ENCODE results near the gene TM4SF5. TPM values are rescaled to one million over a fixed set of nuclear protein-coding genes. Genes with fewer than 3 reads are reported as not detected.
A peak's percentile ranks its signal among the peaks of the same experiment; 100 is the strongest.

TM4SF5 gene
- total RNA-seq, 2 experiments from 2014 or later: not detected

DNA sequence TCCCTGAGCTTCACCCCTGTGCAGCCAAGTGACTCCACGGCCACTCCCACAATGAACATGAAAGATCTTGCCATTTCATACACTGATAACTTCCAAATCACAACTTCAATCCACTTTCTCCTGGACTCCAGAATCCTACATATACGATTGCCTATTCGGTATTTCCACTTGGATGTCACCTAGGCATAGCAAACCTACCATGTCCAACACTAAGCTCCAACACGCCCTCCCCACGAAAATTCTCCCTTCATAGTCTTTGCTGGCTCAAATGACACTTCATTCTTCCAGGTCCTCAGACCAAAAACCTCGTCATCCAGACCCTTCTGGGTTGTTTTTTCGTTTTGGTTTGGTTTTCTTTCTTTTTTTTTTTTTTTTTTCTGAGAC is 19.0 kb downstream of the TM4SF5 start:
- H3K4me1 Mint-ChIP-seq: peaks cover 26% of the 10 kb centered on the region
- H3K27me3 Mint-ChIP-seq: peaks cover 28% of the 10 kb centered on the region
- ATAC-seq (no peak), DNase-seq (no peak)
- H3K9me3 Mint-ChIP-seq (ENCODE audit: low read depth): no peaks in the 10 kb centered on the region
- intact Hi-C loops (cut with DNase I, micrococcal nuclease): loop anchor here (1.0 to 5.0 kb wide), 9 partner anchors 17 to 423 kb away; partner anchors contain the start of genes ARRB2 (in 2 of the 2), MINK1 (in 2 of the 2), C17orf107 (in 1 of the 2) and MED11 (in 1 of the 2)
- H3K27ac Mint-ChIP-seq: peak overlapping the region; percentile 93
- peak overlapping the region; percentile 64 for H3K4me3 Mint-ChIP-seq
- CTCF ChIA-PET: interaction anchor here (0.7 to 2.1 kb wide), 22 partner anchors 9 to 530 kb away, joined by 3 to 14 read pairs (median 4); partner anchors contain the start of genes ARRB2, C17orf107, CXCL16 and PLD2
- no peaks in the 10 kb centered on the region for H3K36me3 Mint-ChIP-seq (ENCODE audit: low read depth)
- POLR2A ChIA-PET: interaction anchor here (0.6 to 1.6 kb wide), 3 partner anchors 81 to 647 kb away, joined by 3 to 7 read pairs (median 4); partner anchors contain the start of genes ARRB2 and CYB5D2

DNA sequence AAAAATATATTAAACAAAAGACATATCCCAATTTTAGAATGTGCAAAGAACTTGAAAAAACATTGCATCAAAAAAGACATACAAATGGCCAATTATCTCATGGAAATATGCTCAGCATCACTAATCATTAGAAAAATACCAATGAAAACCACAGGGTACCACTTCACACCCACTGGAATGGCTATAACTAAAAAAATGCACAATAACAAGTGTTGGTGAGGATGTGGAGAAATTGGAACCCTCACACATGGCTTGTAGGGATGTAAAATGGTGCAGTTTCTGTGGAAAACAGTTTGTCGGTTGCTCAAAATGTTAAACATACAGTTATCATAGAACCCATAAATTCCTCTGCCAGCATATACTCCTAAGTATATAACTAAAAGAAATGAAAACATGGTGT is 23.5 kb downstream of the TM4SF5 start:
- ChIA-PET POLR2A (no interaction called here), CTCF (no interaction called here)
- peaks cover 18% of the 10 kb centered on the region for H3K36me3 Mint-ChIP-seq (ENCODE audit: low read depth)
- ATAC-seq (no peak), DNase-seq (no peak)
- intact Hi-C loops (cut with DNase I, micrococcal nuclease): loop anchor here in 1 of 2 experiments (5.0 kb wide), 1 partner anchor 152 kb away; the partner anchor contains the start of gene PFN1
- H3K27ac Mint-ChIP-seq: peak overlapping the region; percentile 97
- peak overlapping the region; percentile 94 for H3K4me3 Mint-ChIP-seq
- H3K4me1 Mint-ChIP-seq: peaks cover 22% of the 10 kb centered on the region
- no peaks in the 10 kb centered on the region for H3K9me3 Mint-ChIP-seq (ENCODE audit: low read depth)
- H3K27me3 Mint-ChIP-seq: peaks cover 3% of the 10 kb centered on the region

DNA sequence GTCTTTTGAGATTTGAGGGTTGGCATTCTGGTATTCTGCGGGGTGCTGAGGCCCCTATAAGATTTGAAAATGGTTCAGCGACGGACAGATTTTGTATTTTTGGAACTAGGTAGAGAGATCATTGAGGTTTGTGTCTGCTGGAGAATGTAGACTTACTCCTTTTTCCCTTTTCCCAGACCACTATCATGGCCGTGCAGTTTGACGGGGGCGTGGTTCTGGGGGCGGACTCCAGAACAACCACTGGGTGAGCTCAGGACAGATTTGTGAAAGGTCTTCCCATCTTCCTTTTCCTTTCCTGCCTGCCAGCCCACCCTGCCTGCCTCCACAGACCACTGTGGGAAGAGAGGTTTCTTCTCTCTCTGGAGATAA is 24.9 kb downstream of the TM4SF5 start:
- Mint-ChIP-seq H3K27me3 (peaks cover 3% of the 10 kb centered on the region), H3K9me3 (ENCODE audit: low read depth) (no peaks in the 10 kb centered on the region), H3K36me3 (ENCODE audit: low read depth) (peaks cover 22% of the 10 kb centered on the region), H3K27ac (peak overlapping the region; percentile 97), H3K4me1 (peaks cover 24% of the 10 kb centered on the region), H3K4me3 (peak overlapping the region; percentile 94)
- DNase-seq (peak; percentile 58), ATAC-seq (no peak)
- ChIA-PET POLR2A (interaction anchor here (0.9 kb wide), 1 partner anchor 88 kb away, joined by 3 read pairs; no protein-coding TSS in a partner anchor), CTCF (interaction anchor here (0.5 to 1.0 kb wide), 3 partner anchors 10 to 191 kb away, joined by 3 to 5 read pairs (median 4); partner anchors contain the start of gene CAMTA2)
- intact Hi-C loops (cut with DNase I, micrococcal nuclease): loop anchor here (1.0 to 5.0 kb wide), 9 partner anchors 11 to 652 kb away; partner anchors contain the start of genes MED11 (in 2 of the 2), ARRB2 (in 1 of the 2), C17orf107 (in 1 of the 2) and MINK1 (in 1 of the 2)

DNA sequence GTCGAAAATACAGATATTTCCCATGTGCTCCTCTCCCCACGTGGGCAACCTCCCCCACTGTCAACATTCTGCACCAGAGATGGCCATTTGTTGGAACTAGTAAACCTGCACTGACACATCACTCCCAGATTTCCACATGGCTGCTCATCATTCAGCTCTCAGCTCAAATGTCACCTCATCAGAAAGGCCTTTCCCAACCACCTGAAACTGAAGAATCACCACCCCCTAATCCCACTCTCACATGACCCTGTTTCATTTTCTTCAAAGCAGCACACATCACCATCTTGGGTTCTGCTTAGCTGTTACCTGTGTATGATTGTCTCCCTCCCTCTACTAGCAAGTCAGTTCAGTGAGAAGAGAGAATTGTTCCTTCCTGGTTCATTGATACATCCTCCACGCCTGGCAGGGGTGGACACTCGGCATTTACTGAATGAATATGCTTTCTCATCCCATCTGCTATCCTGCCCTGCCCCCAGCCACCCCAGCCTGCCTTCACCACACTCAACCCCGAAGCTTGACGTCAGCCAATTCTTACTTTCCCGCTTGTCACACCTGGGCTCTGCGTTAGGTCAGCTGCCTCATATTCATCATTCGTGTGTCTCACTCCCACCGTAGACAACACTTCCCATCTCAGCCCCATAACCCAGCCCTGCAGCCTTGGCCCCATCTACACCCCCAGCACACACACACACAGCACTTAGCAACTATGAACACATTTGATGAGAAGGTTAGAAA is 28.9 kb downstream of the TM4SF5 start:
- no peak for ATAC-seq

DNA sequence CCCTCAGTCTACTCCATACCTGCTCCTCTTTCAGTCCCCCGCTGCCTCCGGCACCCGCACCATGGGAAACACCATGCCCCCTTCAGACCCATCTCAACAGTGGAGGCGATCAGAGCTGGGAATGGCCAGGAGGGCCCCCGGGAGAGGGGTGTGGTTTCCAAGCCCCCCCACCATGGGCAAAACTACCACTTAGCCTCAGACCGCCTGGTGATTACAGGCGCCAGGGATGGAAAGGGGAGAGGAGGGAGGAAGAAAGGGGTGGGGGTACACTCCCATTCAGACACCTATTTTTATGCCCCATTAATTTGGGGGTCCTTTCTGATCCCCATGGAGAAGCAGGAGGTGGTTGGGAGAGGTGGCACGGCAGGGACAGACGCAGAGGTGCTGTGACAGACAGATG is 30.5 kb downstream of the TM4SF5 start, which contains the start of gene C17orf114:
C17orf114 (minus strand) TSS at position 101 of the 400 bp plus-strand sequence.
- no peak within 1 kb of the TSS for H3K4me3 Mint-ChIP-seq
- ATAC-seq (no peak), DNase-seq (no peak)
- no peaks in the 10 kb centered on the region for H3K27me3 Mint-ChIP-seq
- peaks cover 15% of the 10 kb centered on the region for H3K4me1 Mint-ChIP-seq
- intact Hi-C loops (cut with DNase I, micrococcal nuclease): loop anchor here in 1 of 2 experiments (10.0 kb wide), 1 partner anchor 237 kb away; the partner anchor contains the start of gene GGT6
- peaks cover 18% of the 10 kb centered on the region for H3K36me3 Mint-ChIP-seq (ENCODE audit: low read depth)
- POLR2A ChIA-PET: no interaction called here
- H3K27ac Mint-ChIP-seq: no peak within 1 kb of the TSS
- H3K9me3 Mint-ChIP-seq (ENCODE audit: low read depth): no peaks in the 10 kb centered on the region
- CTCF ChIA-PET: no interaction called here

More for the DNA sequence above, 28.9 kb downstream of the TM4SF5 start:
- Mint-ChIP-seq H3K4me1 (peaks cover 20% of the 10 kb centered on the region), H3K36me3 (ENCODE audit: low read depth) (peaks cover 22% of the 10 kb centered on the region), H3K27me3 (no peaks in the 10 kb centered on the region), H3K9me3 (ENCODE audit: low read depth) (no peaks in the 10 kb centered on the region), H3K4me3 (no peak overlapping the region), H3K27ac (no peak overlapping the region)
- no peak for DNase-seq
- CTCF ChIA-PET: interaction anchor here (0.8 to 1.4 kb wide), 5 partner anchors 10 to 380 kb away, joined by 3 to 4 read pairs (median 3); partner anchors contain the start of gene GLTPD2
- intact Hi-C loops (cut with DNase I, micrococcal nuclease): loop anchor here in 1 of 2 experiments (10.0 kb wide), 1 partner anchor 236 kb away; the partner anchor contains the start of gene GGT6
- POLR2A ChIA-PET: interaction anchor here (0.7 kb wide), 1 partner anchor 268 kb away, joined by 5 read pairs; no protein-coding TSS in a partner anchor

DNA sequence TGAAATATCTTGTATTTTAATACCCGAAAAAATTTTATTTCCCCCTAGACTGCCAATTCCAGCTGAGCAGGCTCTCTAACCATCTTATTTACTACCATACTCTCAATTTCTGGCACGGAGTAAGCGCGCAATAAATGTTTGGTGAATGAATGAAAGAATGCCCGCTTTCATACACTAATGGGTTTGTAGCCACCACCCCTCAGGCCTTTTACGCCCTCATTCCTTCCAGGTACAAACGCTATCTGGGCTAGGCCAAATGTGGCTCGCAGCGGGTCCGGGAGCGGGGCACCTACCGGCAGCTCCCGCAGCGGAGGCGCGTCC is 34.7 kb downstream of the TM4SF5 start:
- Mint-ChIP-seq H3K36me3 (ENCODE audit: low read depth) (peaks cover 2% of the 10 kb centered on the region), H3K9me3 (ENCODE audit: low read depth) (no peaks in the 10 kb centered on the region), H3K27me3 (no peaks in the 10 kb centered on the region), H3K27ac (no peak overlapping the region), H3K4me1 (peaks cover 7% of the 10 kb centered on the region), H3K4me3 (peak overlapping the region; percentile 72)
- intact Hi-C loops (cut with DNase I, micrococcal nuclease): loop anchor here in 1 of 2 experiments (10.0 kb wide), 1 partner anchor 242 kb away; the partner anchor contains the start of gene GGT6
- DNase-seq: no peak
- POLR2A ChIA-PET: interaction anchor here (0.7 to 1.0 kb wide), 2 partner anchors 9 to 103 kb away, joined by 3 to 5 read pairs; no protein-coding TSS in a partner anchor
- no peak for ATAC-seq
- CTCF ChIA-PET: interaction anchor here (0.7 to 1.6 kb wide), 3 partner anchors 10 to 97 kb away, joined by 4 to 14 read pairs (median 5); partner anchors contain the start of gene CHRNE

DNA sequence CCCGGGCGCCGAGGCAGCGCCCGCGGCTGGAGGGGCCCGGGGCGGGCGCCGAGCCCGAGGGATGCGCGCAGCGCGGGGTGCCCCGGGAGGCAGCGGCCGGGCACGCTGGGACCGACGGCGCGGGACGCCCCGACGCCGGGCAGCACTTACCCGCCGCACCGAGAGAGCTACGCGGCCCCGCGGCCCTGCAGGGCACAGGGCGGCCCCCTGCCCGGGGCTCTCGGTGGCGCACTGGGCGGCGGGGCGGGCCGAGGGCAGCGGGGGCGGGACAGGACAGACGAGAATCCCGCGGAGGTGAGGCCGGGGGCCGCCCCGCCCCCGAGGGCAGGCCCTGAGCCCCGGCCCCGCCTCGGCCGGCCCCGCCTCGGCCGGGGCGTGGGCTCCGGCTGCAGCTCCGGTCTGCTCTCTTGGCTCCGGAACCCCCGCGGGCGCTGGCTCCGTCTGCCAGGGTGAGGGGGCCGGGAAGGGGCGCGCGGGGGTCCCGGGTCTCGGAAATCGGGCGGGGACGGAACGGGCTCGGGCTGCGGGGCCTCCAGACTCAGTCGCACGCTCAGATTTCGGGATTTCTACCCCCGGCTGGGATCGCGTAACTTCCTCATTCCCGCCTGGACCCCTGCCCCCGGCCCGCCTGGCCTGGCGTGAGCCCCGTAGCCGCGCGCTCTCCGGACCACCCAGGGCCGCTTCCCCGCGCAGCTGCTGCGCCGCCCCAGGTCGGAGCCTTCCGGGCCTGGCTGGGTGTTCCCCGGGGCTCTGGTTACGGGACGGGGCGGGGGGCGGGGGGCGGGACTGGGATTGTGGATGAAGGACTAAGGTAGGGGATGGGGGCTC is 35.3 kb downstream of the TM4SF5 start, which contains the start of gene PLD2:
PLD2 (plus strand) TSS at position 376 of the 828 bp plus-strand sequence. CDS start 621 bp downstream, outside the sequence.
- CTCF ChIA-PET: interaction anchor here (0.7 to 1.6 kb wide), 5 partner anchors 10 to 96 kb away, joined by 3 to 14 read pairs (median 4); partner anchors contain the start of genes CHRNE and PSMB6
- no peak within 1 kb of the TSS for H3K27ac Mint-ChIP-seq
- intact Hi-C loops (cut with DNase I, micrococcal nuclease): loop anchor here (1.0 to 10.0 kb wide), 9 partner anchors 11 to 242 kb away; partner anchors contain the start of genes ARRB2 (in 1 of the 2), C17orf107 (in 1 of the 2), GGT6 (in 1 of the 2) and INCA1 (in 1 of the 2)
- peak within 1 kb of the TSS; percentile 73 for H3K4me3 Mint-ChIP-seq
- POLR2A ChIA-PET: interaction anchor here (0.7 to 1.0 kb wide), 3 partner anchors 9 to 104 kb away, joined by 3 to 5 read pairs (median 5); partner anchors contain the start of gene PSMB6
- ATAC-seq (peak; percentile 98), DNase-seq (peak; percentile 93)
- H3K36me3 Mint-ChIP-seq (ENCODE audit: low read depth): peaks cover 4% of the 10 kb centered on the region
- H3K9me3 Mint-ChIP-seq (ENCODE audit: low read depth): no peaks in the 10 kb centered on the region
- H3K4me1 Mint-ChIP-seq: peaks cover 7% of the 10 kb centered on the region
- H3K27me3 Mint-ChIP-seq: no peaks in the 10 kb centered on the region

DNA sequence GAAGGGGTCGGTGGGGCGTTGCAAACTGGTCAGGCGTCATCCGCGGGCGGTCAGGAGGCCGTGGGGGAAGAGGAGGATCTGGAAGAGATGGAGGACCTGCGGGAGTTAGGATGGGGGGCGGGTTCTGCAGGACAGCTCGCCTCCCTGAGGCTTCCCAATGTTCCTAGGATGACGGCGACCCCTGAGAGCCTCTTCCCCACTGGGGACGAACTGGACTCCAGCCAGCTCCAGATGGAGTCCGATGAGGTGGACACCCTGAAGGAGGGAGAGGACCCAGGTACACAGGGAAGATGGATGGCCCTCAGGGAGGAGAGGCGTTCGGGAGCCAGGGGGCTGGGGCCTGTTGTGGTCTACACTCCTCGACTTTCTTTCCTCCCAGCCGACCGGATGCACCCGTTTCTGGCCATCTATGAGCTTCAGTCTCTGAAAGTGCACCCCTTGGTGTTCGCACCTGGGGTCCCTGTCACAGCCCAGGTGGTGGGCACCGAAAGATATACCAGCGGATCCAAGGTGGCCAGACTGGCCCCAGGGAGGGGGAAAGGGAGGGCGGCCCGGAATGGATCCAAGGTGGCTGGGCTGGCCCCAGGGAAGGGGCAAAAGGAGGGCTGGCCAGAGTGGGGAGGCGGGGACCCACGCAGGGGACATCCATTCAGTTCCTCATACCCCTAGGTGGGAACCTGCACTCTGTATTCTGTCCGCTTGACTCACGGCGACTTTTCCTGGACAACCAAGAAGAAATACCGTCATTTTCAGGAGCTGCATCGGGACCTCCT is 36.1 kb downstream of the TM4SF5 start:
- ATAC-seq: no peak
- peak overlapping the region; percentile 73 for H3K4me3 Mint-ChIP-seq
- intact Hi-C loops (cut with DNase I, micrococcal nuclease): loop anchor here (1.0 to 10.0 kb wide), 9 partner anchors 11 to 243 kb away; partner anchors contain the start of genes ARRB2 (in 1 of the 2), C17orf107 (in 1 of the 2), GGT6 (in 1 of the 2) and INCA1 (in 1 of the 2)
- no peaks in the 10 kb centered on the region for H3K9me3 Mint-ChIP-seq (ENCODE audit: low read depth)
- DNase-seq: no peak
- ChIA-PET CTCF (interaction anchor here (1.0 to 1.4 kb wide), 2 partner anchors 12 to 59 kb away, joined by 3 read pairs; partner anchors contain the start of gene PSMB6), POLR2A (interaction anchor here (0.8 to 1.0 kb wide), 2 partner anchors 10 to 12 kb away, joined by 3 to 5 read pairs; partner anchors contain the start of gene PSMB6)
- H3K27ac Mint-ChIP-seq: no peak overlapping the region
- peaks cover 4% of the 10 kb centered on the region for H3K36me3 Mint-ChIP-seq (ENCODE audit: low read depth)
- H3K4me1 Mint-ChIP-seq: peaks cover 7% of the 10 kb centered on the region
- no peaks in the 10 kb centered on the region for H3K27me3 Mint-ChIP-seq

DNA sequence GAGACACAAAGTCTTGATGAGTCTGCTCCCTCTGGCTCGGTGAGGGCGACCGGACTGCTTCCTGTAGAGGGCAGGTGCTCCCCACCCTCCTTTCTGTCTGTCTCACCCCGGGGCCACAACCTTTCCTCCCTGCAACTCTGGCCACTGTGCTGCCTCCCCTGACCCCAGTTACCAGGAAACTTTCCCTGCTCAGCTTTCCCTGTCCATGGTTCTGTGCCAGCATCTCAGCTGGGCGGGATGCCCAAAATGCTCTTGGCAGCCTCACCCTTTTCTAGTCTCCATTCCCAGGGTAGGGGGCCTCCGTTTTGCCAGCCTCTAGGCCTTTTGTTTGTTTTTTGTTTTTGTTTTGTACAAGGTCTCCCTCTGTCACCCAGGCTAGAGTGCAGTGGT is 36.7 kb downstream of the TM4SF5 start:
- ChIA-PET CTCF (interaction anchor here (0.7 kb wide), 1 partner anchor 179 kb away, joined by 3 read pairs; no protein-coding TSS in a partner anchor), POLR2A (no interaction called here)
- intact Hi-C loops (cut with DNase I, micrococcal nuclease): loop anchor here in 1 of 2 experiments (10.0 kb wide), 1 partner anchor 244 kb away; the partner anchor contains the start of gene GGT6
- no peak overlapping the region for H3K27ac Mint-ChIP-seq
- H3K36me3 Mint-ChIP-seq (ENCODE audit: low read depth): peaks cover 4% of the 10 kb centered on the region
- no peaks in the 10 kb centered on the region for H3K9me3 Mint-ChIP-seq (ENCODE audit: low read depth)
- DNase-seq: no peak
- H3K4me3 Mint-ChIP-seq: peak overlapping the region; percentile 73
- ATAC-seq: no peak
- peaks cover 7% of the 10 kb centered on the region for H3K4me1 Mint-ChIP-seq
- H3K27me3 Mint-ChIP-seq: no peaks in the 10 kb centered on the region
